K562 (cell line): Measurements from ENCODE around the gene WDFY2.

Source experiments
- CHCHD3 ChIP-seq: fragments of 250-450 bp; sonication (Bioruptor Pico); IDR thresholded peaks from 2 replicates; pipeline ENCODE4 v2.1.2; 2022; ENCODE audit warnings: mild to moderate bottlenecking
- EP300 ChIP-seq: IDR thresholded peaks from 2 replicates; pipeline ENCODE4 v1.6.1; 2012; ENCODE audit warnings: low read length, improper control_type of control experiment
- EZH2 ChIP-seq: IDR thresholded peaks from 2 replicates; pipeline ENCODE4 v1.6.1; 2012; ENCODE audit warnings: low read depth, mild to moderate bottlenecking, inconsistent platforms, low read length, borderline replicate concordance
- FOXK2 ChIP-seq, 2 experiments: fragments of 450-650 bp; IDR thresholded peaks in 1 of 2; conservative IDR thresholded peaks in 1 of 2; 2 replicates each; pipeline ENCODE4 v1.6.1; 2016; ENCODE audit warnings: low read depth in 2 of 2, mild to moderate bottlenecking in 1 of 2
- HDAC6 ChIP-seq: IDR thresholded peaks from 2 replicates; pipeline ENCODE4 v1.6.1; 2012; ENCODE audit warnings: low read depth, mild to moderate bottlenecking, control low read depth, inconsistent platforms, low read length, moderate library complexity
- PATZ1 ChIP-seq: fragments of 250-450 bp; sonication (Bioruptor Pico); IDR thresholded peaks from 2 replicates; pipeline ENCODE4 v1.5.0; 2020; ENCODE audit warnings: mild to moderate bottlenecking, borderline replicate concordance
- POLR2A ChIP-seq: fragments of 450-650 bp; conservative IDR thresholded peaks from 2 replicates; pipeline ENCODE4 v1.6.1; 2016
- TAF1 ChIP-seq: IDR thresholded peaks from 2 replicates; pipeline ENCODE4 v1.6.1; 2011; ENCODE audit warnings: mild to moderate bottlenecking, low read length, moderate library complexity; ENCODE audit not compliant: insufficient read depth, control insufficient read depth, severe bottlenecking; ENCODE audit errors: extremely low read depth
- TRIM24 ChIP-seq, 2 experiments: fragments of 450-650 bp; IDR thresholded peaks; 2 replicates each; pipeline ENCODE4 v1.6.1; 2016
- ZBTB43 ChIP-seq: sonication (generic); formaldehyde crosslinking; IDR thresholded peaks from 2 replicates; pipeline ENCODE4 v1.8.0; 2023; ENCODE audit warnings: mild to moderate bottlenecking, missing genetic modification reagents
- ZNF830 ChIP-seq: fragments of 250-450 bp; sonication (Bioruptor Pico); IDR thresholded peaks from 2 replicates; pipeline ENCODE4 v1.5.0; 2021; ENCODE audit warnings: mild to moderate bottlenecking
- TF ChIP-seq, protein P1 (sequence below): IDR thresholded peaks from 3 replicates; pipeline ENCODE4 v1.6.1; 2011; ENCODE audit warnings: borderline replicate concordance, mild to moderate bottlenecking; ENCODE audit not compliant: insufficient read length, insufficient read depth

GRCh38 chr13:51675877-51676276 lies 91.6 kb downstream of the WDFY2 start:
- no peak for TF ChIP-seq POLR2A
- no peak for TF ChIP-seq TAF1
- TF ChIP-seq, protein P1, sequence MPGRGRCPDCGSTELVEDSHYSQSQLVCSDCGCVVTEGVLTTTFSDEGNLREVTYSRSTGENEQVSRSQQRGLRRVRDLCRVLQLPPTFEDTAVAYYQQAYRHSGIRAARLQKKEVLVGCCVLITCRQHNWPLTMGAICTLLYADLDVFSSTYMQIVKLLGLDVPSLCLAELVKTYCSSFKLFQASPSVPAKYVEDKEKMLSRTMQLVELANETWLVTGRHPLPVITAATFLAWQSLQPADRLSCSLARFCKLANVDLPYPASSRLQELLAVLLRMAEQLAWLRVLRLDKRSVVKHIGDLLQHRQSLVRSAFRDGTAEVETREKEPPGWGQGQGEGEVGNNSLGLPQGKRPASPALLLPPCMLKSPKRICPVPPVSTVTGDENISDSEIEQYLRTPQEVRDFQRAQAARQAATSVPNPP = no peak
- TF ChIP-seq TRIM24 (IDR thresholded peaks at IDR 0.05) = no peak
- no peak for TF ChIP-seq EP300
- TF ChIP-seq HDAC6 = no peak
- TF ChIP-seq EZH2 = no peak
- no peak for TF ChIP-seq ZBTB43 (CRISPR knock-in tag)
- TF ChIP-seq PATZ1 (CRISPR knock-in tag) = no peak
- TF ChIP-seq CHCHD3 (CRISPR knock-in tag) = no peak
- TF ChIP-seq ZNF830 (CRISPR knock-in tag) = no peak
- TF ChIP-seq FOXK2 (conservative IDR thresholded peaks at IDR 0.05 in 1 of 2, IDR thresholded peaks at IDR 0.05 in 1 of 2; ENCODE audit: low read depth in 2 of 2) = no peak
